MM.1S (cell line): ENCODE data around the gene SIX3.

Source experiments
- CTCF ChIP-seq: fragments of 300-600 bp; sonication (generic); IDR thresholded peaks from 2 replicates; pipeline ENCODE4 v1.5.1; 2016; ENCODE audit warnings: antibody characterized with exemption, low read length, mixed read lengths
- EZH2 ChIP-seq: fragments of 300-600 bp; sonication (generic); optimal IDR thresholded peaks from 2 replicates; pipeline ENCODE3; 2017; ENCODE audit warnings: low read depth, mild to moderate bottlenecking, antibody characterized with exemption, low read length, mixed read lengths
- EZH2phosphoT487 ChIP-seq: fragments of 300-600 bp; sonication (generic); IDR thresholded peaks from 2 replicates; pipeline ENCODE4 v1.6.1; 2018; ENCODE audit warnings: antibody characterized with exemption, low read length

DNA sequence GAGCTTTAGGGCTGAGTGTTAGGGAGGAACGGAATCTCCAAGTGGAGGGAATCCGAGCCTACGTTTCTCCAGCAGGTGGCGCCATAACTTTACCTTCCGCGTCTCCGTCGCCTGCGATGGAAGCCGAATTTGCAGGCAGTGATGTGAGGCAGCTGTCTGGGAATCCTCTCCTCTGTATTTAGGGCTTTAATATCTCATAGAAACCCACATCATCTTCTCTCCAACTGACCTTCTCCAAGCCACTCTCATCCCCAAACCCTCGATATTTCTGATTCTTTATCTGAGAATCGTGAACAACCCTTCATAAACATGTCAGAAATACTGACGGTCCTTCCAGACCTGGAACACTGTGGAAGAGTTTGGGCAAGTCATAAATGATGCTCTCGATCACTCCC, 40.2 kb downstream of the SIX3 start:
- TF ChIP-seq CTCF (peak; percentile 85), EZH2 (no peak), EZH2phosphoT487 (no peak)
